ENCODE results near the gene POTEF.
"Not testable (repeated sequence)": the region's sequence is repeated elsewhere in the genome, so short reads cannot be mapped to it uniquely, and the experiment has no call there.

DNA sequence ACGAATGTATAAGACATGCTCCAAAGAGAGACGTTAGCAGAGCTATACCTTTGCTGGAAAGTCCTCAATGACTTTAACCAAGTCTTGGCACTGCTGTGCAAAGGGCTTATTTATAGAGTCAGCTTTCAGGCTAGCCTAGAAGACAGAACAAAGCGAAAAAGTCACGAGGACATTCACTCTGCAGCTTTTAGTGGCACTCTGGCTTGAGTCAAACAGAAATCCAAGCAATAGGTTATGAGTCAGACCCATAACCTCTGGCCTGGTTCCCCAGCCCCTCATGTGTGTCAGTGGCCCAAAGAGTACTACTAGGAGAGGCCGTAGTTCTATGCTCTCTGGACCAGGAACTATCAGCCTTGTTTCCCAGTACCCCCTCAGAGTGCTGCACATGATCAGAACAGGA lies 45.8 kb upstream of the POTEF start:
- TF ChIP-seq, protein P1, sequence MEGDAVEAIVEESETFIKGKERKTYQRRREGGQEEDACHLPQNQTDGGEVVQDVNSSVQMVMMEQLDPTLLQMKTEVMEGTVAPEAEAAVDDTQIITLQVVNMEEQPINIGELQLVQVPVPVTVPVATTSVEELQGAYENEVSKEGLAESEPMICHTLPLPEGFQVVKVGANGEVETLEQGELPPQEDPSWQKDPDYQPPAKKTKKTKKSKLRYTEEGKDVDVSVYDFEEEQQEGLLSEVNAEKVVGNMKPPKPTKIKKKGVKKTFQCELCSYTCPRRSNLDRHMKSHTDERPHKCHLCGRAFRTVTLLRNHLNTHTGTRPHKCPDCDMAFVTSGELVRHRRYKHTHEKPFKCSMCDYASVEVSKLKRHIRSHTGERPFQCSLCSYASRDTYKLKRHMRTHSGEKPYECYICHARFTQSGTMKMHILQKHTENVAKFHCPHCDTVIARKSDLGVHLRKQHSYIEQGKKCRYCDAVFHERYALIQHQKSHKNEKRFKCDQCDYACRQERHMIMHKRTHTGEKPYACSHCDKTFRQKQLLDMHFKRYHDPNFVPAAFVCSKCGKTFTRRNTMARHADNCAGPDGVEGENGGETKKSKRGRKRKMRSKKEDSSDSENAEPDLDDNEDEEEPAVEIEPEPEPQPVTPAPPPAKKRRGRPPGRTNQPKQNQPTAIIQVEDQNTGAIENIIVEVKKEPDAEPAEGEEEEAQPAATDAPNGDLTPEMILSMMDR (optimal IDR thresholded peaks at IDR 0.05 in 1 of 3, IDR thresholded peaks at IDR 0.05 in 1 of 3, conservative IDR thresholded peaks at IDR 0.05 in 1 of 3; ENCODE audit: extremely low read depth in 1 of 3, insufficient read depth in 2 of 3, low read length in 3 of 3): not testable (repeated sequence)
- TF ChIP-seq EZH2 (IDR thresholded peaks at IDR 0.05; ENCODE audit: low read length): not testable (repeated sequence)

All from keratinocyte (primary cell).